Stimulated activated naive CD4-positive, alpha-beta T cell (primary cell): ENCODE data around the gene TMEM131L.

Experiments
- DNase-seq, 6 experiments: peaks; one replicate each; lab custom pipeline; 2025; lab: John Stamatoyannopoulos, UW

TMEM131L gene

DNA sequence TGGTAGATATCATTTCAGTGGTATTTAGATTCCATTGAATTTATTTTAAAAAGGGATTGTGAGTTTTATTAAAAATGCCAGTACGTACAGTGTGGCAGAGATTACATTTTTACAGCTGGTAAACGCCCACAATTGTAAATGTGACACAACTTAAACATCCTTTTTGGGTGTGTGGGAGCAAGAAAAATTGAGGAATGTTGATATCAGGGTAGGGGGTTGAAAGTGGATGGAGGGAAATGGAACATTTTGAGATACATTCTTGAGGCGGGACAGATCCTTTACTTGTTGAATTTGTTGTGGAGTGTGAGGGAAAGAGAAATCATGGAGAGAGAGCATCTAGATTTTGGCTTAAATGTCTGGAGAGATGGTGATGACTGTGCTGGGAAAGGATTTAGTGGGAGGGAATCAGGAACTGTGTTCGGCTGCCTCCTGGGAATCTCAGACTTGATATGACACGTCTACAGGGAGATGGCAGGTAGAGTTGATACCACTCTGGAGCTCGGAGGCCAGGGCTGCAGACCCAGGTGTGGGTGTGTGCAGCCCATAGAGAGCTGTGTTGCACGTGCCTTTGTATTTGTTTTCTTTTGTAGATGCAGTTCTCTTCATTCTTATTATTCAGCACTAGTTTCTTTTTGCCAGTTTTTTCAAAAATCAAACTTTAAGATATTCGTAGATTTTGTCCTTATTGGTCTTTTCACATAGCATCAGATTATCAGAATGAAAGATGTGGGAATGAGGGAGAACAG, 10.8 kb downstream of the TMEM131L start:
- DNase-seq: no peak

DNA sequence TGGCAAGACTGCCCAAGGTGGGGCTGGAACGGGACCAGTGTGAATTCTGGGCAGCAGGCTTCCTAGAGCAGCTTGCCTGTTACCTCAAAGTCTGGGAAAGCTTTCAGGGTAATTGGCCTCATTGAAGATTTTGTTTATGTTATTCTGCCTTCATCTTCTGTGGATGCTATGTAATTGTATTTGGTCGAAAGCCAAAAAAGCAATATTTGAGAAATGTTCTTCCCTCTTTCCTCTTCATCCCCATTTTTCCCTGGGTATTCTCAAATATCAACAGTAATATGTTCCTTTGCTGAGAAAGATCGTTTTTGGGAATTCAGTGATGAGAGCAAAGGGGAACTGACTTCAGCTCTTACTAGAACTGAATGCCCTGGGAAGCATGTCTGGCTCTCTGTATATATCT, 12.9 kb downstream of the TMEM131L start:
- no peak for DNase-seq

DNA sequence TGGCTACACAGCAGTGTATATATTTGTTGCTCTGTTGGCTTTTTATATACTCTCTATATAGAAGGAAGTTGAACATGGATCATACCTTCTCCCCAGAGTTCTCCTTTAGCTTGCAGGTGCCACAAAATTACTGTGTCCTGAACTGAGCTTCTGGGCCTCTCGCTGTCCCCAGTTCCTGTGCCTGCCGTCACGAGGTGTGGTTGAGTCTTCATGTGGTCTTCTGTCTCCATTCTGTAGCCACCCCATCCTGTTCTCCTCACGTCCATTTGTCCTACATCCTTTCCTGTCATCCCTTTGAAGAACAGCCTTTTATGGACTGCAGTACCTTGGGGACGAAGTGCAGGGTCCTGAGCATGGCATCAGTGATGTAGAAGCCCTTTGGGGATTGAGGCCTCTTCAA, 14.5 kb downstream of the TMEM131L start:
- no peak for DNase-seq

DNA sequence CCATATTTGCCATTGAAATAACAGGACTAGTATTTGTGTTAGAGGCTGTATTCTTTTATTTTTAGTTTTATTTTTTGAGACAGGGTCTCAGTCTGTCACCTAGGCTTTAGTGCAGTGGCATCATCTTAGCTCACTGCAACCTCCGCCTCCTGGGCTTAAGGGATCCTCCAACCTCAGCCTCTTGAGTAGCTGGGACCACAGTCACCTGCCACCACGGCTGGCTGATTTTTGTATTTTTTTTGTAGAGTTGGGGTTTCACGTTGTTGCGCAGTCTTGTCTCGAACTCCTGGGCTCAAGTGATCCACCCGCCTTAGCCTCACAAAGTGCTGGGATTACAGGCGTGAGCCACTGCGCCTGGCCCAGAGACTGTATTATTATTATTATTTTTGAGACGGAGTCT, 15.3 kb downstream of the TMEM131L start:
- no peak for DNase-seq

DNA sequence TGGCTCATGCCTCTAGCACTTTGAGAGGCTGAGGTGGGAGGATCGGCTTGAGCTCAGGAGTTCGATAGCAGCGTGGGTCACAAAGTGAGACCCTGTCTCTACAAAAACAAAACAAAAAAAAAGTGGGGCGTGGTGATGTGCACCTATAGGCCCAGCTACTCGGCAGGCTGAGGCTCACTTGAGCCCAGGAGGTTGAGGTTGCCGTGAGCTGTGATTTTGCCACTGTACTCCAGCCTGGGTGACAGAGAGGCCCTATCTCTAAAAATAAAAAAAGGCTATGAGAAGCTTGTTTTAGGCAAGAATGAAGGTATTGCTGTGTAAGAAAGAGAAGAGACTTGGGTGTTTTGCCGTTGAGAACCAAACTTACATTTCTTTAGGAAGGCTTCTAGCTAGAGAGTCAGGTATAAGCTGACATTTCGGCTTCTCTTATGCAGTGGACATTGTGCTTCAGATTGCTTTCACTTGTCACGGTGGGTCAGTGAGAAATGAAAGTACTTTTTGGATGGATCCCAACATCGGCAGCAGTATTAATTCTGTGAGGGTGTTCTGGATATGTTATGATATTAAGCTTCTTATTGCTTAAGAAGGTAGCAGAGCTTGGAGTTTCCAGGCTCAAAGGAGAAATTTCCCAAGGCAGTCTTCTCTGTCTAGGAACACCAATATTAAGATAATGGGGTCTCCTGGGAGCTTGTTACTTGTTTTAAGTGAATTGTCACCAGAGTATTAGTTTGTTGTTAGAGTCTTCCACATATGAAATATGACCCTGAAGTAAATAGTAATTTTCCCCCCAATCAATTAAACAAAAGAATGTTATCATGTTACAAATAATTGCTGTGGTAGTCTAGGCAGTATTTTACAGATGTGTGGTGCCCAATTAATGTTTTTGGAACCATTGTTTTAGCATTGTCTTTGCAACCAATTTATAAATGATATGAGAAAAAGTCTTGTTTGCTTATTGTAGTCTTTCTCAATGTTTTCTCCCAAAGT, 17.6 kb downstream of the TMEM131L start:
- peak in 1 of 6 experiments; percentile 10 for DNase-seq

DNA sequence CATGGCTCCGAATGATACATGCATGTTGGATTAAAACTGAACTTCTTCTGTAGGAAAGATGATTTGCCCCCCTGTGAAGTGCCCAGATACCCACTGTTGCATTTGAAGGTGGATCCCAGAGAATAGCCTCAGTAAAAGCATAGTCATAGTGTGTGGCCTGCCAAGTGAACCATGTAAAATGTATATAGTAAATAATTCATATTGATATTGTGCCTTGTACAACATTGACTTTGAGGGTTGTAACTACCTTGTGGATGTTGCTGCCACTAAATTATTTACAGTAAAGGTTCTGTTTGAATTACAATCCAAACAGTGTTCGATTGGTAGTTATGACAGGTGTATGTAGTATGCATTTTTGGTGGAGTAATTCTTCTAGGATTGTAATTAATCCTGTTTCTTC, 19.2 kb downstream of the TMEM131L start:
- DNase-seq: no peak

DNA sequence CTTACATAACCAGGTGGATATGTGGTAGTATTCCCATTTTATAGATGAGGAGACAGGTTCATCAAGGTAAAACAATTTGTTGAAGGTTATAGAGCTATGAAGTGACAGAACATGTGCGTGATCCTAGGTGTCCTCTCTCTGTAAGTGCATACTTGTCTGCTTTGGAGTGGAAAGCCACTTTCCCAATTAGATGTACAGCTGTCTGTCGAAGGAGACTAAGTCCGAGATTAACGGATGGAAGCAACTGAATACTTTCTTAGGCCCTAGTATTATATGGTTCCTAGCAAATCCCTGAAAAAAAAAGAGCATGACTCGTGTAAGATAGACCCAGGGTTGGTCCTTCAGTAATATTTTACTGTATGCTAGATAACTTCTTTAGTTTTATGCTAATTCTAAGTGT, 19.7 kb downstream of the TMEM131L start:
- no peak for DNase-seq

DNA sequence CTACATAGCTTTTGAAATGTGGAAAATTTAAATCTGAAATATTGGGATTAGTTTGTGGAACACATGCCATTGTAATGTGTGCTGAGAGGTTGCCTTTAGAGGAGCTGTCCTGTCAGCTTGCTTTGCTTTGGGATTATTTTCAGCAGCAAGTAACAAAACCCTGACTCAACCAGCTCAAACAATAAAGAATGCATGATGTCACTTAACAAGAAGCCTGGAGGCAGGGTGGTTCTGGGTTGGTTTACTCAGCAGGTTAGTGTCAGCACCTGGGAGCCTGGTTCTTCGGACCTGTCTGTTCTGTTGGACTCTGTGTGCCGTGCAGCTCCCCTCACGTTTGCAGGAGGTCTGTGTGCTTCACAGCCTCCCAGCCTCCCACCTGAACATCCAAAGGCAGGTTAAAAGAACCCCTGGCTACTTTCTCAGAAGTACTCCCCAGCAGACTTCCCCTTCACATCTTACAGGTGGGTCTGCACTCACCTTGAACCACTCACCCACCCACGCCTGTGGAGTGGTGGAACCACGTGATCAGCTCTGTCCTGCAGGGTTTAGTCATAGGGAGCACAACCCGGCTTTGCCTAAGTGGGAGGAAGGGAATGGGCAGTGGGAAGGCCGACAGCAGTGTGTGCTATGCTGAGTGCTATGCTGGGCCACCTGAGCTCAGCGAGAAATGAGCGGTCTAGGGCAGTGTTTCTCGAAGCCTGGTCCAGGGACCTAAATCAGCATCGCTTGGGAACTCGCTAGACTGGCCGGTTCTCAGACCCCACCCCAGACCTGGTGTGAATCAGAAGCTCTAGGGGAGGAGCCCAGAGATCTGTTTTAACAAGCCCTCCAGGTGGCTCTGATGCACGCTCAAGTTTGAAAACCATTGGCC, 20.4 kb downstream of the TMEM131L start:
- peak in 4 of 6 experiments; percentile 6 to 26 (median 19) for DNase-seq

DNA sequence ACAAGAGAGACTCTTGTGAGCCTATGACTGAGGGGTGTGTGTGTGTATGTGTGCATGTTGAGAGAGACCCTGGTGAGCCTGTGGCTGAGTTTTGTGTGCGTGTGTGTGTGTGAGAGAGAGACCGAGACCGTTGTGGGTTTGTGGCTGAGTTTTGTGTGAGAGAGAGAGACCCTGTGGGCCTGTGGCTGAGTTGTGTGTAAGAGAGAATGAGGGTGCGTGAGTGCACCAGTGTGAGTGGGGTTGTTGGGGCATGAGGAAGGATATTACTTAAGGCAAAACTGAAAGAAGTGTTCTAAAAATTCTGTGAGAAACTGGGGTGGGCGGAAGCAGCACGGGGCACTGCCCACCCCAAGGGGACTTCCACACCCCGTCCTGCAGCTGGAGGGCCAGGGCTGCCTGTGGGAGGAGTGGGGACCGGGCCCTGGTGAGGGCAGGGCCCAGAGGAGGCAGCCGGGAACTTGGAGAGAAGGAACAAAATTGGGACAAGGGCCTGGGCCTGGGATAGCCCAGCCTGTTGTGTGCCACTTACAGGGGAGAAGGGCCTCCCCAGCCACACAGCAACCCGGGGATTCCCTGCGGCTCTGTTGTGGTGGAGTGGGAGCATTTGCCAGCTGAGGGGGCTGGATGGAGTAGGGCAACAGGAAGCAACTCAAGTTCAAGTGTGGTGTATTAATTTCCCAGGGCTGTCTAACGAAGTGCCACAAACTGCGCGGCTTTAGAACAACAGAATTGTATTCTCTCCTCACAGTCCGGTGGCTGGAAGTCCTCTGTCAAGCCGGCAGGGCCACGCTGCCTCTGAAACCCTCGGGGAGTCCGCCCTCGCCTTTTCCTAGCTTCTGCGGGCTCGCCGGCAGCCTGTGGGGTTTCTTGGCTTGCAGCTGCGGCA, 22.1 kb downstream of the TMEM131L start:
- DNase-seq: peak; percentile 74 to 80 (median 76)

DNA sequence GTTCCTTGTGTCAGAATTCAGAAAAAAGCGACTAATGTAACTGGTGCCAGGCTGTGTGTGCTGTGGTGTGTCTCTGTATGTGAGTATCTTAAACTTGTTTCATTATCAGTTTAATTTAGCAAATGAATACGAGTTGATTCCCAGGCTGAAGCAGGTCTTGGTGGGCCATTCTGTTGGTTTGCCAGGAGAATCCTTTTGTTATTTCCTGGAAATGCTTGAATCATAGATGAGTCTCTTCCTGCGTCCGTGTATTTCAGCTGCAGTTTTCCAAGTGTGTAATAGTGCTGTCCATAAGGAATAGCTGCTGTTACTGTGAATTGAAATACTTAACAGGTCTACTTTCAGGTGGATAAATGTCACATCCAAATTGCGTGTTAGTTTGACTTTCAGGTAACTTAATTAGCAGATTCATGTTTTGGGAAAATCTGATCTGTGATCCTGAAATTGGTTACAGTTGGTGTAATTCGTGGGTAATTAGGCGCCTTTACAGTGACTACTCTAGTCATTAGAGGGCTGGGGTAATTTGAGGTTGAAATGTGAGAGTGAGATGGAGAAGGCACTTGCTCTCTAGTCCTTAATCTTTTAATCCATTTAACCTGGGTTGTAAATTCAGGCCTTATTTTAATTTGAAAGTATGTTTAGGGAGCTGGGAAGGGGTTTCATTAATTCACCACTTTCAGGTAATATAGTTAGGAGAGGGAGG, 23.8 kb downstream of the TMEM131L start:
- no peak for DNase-seq

DNA sequence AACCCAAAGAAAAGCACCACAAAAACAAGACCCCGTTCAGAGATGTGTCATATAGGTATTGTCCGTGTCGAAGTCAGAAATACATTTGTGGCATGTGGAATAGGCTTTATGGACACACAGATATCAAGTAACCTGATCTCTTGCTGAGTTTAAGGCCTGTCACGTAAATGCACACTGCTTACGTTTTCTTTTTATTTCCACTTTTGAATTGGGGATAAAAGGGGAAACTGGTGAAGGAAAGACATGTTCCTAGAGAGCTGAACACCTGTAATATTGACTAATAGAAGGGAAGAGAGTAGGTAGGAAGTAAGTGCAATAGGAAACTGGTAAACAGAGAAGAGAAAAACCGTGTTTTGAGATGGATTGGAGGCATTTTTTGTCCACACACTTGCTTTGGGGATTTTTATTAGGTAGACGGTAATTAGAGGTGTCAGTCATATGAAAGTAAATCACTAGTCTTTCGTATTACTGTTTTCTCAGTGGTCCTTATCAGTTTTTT, 24.9 kb downstream of the TMEM131L start:
- DNase-seq: no peak

DNA sequence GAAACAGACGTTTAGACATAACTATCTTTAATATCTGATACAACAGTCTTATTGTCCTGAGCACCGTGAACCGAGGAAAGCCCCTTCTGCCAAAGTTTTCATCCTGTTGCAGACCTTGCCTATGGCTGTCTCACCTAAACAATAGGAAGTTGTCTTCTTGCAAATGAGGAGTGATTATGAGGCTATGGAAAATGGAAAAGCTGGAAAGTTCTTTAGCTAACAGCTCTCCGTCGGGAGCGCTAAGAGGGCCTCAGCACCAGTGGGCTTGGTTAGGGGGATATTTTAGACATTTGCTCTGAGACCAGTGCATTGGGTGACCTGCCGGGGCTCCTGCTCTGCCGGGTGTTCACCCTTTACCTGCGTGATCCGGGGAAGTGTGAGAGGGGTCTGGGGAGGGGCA, 28.4 kb downstream of the TMEM131L start:
- DNase-seq: no peak

DNA sequence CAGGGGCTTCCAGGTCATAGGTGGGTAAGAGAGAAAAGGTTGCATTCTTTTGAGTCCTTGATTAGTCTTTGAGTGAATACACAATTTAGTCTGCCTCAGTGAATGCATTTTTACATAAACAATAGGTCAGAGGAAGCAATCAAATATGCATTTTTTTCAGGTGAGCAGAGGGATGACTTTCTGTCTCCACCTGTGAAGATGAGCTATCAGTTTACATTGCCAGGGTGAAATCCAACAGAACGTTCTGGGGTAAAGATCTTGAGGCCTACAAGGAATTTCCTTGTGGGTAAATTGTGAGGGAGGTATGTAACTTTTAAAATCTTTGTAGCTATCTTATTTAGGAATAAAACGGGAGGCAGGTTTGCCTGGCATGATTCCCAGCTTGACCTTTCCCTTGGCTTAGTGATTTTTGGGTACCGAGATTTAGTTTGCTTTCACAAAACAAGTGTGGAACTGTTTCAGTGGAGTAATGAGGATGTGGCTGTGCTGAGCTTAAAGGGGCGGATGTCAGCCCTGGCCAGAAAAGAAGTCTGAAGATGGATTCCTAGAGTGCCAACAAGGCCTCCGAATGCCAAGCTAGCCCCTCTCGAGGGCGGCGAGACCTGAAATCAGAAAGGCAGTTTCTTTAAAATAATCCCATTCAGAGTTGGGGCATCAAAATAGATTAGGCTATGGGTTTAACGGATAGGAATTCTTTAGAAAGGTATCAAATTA, 29.5 kb downstream of the TMEM131L start:
- peak in 4 of 6 experiments; percentile 6 to 33 (median 8) for DNase-seq

DNA sequence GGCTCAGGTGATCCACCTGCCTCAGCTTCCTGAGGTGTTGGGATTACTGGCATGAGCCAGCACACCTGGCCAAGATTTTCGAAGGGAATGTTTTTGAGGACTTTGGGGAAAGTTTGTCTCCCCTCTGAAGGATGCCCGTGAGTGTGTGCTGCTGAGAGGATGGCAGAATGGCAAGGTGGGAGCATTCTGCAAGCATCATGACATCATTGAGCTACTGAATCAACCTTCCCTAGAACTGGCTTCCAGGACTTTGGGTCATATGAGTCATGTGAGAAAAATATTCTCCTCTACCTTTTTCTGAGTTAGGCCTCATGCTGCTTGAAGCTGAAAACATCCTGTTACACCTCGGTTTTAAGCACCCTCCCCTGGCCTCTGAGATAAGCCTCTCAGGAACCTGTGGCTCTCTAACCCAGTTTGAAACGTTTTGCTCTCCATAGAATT, 31.0 kb downstream of the TMEM131L start:
- DNase-seq: peak; percentile 20 to 68 (median 48)

DNA sequence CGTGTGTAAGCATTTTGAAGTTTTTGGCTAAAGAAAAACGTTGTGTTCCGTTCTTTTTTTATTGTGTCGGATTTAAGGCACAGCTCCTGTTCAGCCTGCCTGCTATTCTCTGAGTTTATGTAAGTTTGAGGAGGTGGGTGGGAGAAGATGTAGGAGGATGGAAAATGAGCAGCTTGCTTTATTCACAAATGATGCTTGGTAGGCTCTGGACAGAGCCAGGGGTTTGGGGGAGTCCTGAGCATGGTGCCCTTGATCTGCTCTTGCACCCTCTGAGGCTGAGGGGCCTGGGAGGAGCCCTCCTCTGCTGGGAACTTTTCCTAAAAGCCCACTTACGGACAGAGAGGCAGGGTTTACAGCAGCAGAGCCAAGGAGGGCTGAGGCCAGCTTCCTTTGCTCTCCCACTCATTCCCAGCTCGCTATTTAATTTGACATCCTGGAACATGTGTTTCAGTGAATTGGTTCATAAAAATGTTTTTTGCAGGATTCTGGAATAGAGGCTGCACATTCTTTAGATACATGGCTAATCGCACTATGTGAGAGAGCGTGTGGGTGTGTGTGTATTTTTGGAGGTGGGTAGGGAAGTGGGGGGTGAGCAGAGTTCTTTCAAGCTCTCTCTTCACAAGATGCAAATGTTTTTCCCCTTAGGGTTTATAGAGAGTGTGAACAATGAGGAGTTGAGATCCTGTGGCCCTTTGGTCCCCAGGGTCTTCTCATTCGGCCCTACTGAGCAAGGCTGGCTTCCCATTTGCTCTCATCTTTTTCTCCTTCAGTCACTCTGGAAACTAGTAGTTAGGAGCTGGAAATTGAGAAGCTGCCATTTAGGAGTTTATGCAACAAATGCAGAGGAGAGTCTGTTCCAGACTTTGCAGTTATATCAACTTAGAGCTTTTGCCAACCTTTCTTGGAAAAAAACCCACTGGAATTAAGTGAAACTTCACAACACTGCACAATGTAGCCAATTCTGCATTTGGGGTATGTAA, 32.1 kb downstream of the TMEM131L start:
- peak in 5 of 6 experiments; percentile 2 to 38 (median 9) for DNase-seq

DNA sequence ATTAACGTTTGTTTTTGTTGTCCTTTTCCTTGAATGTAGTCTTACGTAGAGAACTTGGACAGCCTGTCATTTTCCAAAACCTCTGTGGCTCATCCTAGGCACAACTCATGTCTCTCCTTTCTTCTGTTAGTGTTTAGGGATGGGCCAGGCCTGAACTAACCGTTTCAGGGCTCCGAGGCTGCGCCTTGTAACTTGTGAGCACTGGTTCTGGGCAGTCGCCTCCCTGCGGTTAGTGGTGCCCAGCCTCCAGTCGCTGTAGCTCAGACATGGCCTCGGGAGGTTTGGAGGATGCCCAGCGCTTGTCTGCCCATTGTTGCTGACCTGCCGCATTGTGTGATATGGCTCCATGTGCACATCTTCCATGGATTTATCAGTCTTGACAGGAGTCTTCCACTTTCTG, 32.8 kb downstream of the TMEM131L start:
- DNase-seq: no peak

DNA sequence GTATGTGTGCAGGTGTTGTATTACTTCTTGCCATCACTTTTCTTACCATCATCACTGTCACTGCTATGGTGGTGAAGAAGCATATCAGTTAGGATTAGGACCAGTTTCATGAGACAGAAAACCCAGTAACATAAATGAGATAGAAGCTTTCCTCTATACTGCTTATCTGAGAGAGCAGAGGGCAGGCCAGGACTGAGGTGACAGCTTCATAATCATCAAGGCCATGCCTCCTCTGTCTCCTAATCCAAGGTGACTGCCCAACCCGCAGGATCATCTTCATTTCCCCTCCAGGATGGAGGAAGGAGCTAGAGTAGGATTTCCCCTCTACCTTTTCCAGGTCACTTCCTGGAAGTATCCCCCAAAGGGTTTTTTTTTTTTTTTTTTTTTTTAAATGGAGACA, 35.4 kb downstream of the TMEM131L start:
- no peak for DNase-seq

DNA sequence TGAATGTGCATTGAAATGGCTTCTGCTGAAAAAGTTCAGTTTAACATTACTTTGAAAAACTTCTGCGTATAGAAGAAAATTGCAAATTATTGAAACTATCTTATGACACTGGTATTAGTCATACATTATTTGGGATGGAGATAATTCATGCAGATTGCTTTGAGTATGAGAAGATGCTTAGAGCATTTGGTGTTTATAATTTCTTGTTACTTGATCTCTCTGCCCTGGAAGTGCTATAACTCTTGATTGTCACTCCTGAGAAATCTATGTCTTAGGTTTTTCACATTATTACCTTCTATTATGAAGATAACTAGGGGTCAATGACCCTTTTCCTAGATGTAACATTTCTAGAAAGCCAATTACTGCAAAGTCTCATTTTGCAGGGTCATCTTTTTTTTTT, 36.4 kb downstream of the TMEM131L start:
- no peak for DNase-seq
